GM06990 (cell line): Measurements from ENCODE around the gene CCM2.

ENCODE experiments used
- DNase-seq: peaks from one replicate; pipeline ENCODE4 v3.0.0-alpha.2; 2011; ENCODE audit not compliant: insufficient read length; ENCODE audit errors: extremely low read depth
- H3K27me3 ChIP-seq: replicated peaks from 2 replicates; pipeline ENCODE4 v1.6.0; 2011; ENCODE audit warnings: low read length; ENCODE audit not compliant: control insufficient read depth, insufficient read depth
- H3K36me3 ChIP-seq: 2 replicates; pipeline ENCODE4 v1.5.1; 2011; ENCODE audit warnings: low read length; ENCODE audit not compliant: control insufficient read depth, insufficient read depth
- H3K4me3 ChIP-seq: replicated peaks from 2 replicates; pipeline ENCODE4 v1.5.1; 2011; ENCODE audit warnings: low read depth, mild to moderate bottlenecking, control low read depth, low read length
- TF ChIP-seq, protein P1 (sequence below): IDR thresholded peaks from 2 replicates; pipeline ENCODE4 v1.5.1; 2011; ENCODE audit warnings: low read length, control low read depth, mild to moderate bottlenecking, inconsistent platforms; ENCODE audit not compliant: insufficient read depth, poor library complexity, severe bottlenecking

The CCM2 gene

DNA sequence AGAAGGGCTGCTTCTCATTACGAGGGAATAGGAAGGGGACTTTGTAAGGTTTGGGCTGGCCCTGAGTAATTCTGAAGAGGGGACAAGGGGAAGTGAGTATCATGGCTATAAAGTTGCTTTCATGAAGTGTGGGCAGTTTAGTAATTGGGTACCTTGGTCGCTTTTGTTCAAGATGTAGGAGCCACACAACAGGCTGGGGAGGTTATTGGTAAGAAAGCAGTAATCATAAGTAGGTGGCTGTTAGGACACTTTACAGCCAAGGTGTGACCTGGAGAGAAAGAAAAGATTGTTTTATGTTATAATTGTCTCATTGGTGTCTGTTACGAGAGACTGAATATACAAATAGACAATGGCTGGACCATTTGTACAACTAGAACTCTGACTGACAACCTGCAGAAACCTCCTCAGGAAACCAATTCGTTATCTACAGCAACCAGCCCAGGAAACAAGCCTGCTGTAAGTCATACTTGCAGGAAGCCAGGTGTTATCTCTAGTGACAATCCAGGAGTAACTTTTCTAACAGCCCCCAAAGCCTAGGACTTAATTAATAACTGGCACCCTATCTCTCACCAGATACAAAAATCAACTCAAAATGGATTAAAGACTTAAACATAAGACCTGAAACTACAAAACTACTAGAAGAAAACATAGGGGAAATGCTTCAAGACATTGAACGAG lies 5.0 kb upstream of the CCM2 start:
- no peak for DNase-seq
- TF ChIP-seq, protein P1, sequence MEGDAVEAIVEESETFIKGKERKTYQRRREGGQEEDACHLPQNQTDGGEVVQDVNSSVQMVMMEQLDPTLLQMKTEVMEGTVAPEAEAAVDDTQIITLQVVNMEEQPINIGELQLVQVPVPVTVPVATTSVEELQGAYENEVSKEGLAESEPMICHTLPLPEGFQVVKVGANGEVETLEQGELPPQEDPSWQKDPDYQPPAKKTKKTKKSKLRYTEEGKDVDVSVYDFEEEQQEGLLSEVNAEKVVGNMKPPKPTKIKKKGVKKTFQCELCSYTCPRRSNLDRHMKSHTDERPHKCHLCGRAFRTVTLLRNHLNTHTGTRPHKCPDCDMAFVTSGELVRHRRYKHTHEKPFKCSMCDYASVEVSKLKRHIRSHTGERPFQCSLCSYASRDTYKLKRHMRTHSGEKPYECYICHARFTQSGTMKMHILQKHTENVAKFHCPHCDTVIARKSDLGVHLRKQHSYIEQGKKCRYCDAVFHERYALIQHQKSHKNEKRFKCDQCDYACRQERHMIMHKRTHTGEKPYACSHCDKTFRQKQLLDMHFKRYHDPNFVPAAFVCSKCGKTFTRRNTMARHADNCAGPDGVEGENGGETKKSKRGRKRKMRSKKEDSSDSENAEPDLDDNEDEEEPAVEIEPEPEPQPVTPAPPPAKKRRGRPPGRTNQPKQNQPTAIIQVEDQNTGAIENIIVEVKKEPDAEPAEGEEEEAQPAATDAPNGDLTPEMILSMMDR = no peak
- Histone ChIP-seq H3K27me3 (no peaks in the 10 kb centered on the region), H3K4me3 (no peak overlapping the region; the same call in 1 of the 2 replicates), H3K36me3 (no peaks in the 10 kb centered on the region)

DNA sequence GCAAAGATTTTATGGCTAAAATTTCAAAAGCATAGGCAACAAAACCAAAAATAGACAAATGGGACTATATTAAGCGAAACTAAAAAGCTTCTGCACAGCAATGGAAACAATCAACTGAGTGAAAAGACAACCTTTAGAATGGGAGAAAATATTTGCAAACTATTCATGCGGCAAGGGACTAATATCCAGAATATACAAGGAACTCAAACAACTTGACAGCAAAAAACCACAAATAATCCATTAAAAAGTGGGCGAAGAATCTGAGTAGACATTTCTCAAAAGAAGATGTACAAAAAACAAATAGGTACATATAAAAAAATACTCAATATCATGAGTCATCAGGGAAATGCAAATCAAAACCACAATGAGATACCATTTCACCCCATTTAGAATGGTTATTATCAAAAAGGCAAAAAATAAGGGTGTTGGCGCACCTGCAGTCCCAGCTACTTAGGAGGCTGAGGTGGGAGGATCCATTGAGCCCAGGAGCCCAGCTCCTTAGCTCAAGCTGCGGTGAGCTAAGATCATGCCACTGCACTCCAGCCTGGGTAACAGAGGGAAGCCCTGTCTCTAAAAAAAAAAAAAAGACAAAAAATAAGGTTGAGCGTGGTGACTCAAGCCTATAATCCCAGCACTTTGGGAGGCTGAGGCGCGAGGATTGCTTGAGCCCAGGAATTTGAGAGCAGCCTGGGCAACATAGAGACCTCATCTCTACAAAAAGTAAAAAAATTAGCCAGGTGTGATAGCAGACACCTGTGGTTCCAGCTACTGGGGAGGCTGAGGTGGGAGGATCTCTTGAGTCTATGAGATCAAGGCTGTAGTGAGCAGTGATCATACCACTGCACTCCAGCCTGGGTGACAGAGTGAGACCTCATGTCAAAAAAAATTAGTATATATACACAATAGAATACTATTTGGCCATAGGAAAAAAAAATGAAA lies 4.2 kb upstream of the CCM2 start:
- H3K4me3 ChIP-seq = peak overlapping the region; percentile 20
- no peaks in the 10 kb centered on the region for H3K27me3 ChIP-seq
- no peaks in the 10 kb centered on the region for H3K36me3 ChIP-seq
- DNase-seq = peak; percentile 47
- TF ChIP-seq, protein P1 = no peak

DNA sequence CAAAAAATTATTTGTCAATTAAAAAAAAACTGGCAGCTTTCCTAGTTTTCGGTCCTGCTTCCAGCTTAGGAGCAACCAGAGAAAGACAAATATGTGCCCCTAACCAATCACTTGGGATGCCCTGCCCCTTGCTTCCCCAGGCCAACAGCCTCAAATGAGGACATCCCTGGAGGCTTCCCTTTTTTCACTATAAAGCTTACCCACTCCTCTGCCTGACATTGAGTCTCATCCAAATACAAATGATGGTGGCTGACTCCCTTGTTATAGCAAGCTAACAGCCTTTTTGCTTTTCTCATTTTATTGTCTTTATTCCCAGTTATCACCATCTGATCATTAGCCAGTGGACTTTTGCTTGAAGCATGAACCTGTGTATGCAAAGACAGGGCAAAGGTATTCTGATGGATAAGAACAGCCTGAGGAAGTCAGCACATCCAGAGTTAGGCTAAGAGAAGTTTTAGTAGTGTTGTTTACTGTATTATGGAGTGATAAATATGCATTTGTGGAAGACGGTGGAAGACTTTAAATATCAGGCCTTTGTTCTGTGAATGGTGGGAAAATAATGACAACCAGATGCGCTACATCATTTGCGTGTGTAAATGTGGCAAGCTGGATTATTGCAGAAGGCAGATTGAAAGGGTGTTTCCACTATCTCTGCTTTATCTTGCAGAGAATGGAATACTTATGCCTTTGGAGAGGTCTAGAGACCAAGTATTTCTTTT lies 1.7 kb upstream of the CCM2 start:
- no peak for DNase-seq
- no peaks in the 10 kb centered on the region for H3K27me3 ChIP-seq
- TF ChIP-seq, protein P1 = no peak
- no peaks in the 10 kb centered on the region for H3K36me3 ChIP-seq
- H3K4me3 ChIP-seq = peak overlapping the region; percentile 80

DNA sequence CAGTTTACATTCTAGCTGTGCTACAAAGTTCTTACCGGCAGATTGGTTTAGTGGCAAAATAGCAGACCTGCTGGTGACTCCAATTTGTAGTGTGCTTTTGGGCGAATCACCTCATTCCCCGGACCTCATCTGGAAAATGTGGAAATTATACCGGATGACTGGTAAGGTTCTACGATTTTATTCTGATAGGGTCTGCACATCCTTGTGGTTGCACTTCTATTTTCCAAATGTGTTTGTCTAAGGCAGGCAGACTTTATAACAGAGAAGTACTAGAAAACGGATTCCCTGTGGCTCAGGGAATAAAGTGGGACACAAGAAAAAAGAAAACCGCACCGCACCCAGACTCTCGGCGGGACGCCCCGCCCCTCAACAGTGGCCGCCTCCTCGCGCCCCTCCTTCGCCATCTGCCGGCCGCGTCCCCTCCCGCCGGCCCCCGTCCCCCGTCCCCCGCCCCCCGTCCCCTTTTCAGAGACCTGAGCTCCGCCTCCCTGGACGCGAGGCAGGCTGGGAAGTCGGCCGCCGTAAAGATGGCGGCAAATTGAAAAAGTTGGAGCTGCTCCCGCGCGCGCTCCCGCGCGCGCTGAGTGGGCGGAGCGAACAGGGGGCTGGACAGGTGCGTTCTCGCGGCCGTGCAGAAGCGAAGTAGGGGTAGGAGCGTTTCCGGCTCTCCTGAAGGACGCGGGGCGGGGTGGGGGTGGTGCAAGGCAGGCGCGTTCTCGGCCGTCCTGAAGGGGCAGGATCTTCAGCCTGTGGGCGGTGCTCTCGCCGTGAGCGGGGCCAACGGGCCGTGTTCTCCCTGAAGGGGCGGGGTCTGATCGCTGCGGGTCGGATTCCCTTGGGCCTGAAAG lies 532 bp upstream of the CCM2 start:
- no peaks in the 10 kb centered on the region for H3K36me3 ChIP-seq
- H3K27me3 ChIP-seq = no peaks in the 10 kb centered on the region
- H3K4me3 ChIP-seq = peak overlapping the region; percentile 80
- TF ChIP-seq, protein P1 = no peak
- DNase-seq = peak; percentile 100

DNA sequence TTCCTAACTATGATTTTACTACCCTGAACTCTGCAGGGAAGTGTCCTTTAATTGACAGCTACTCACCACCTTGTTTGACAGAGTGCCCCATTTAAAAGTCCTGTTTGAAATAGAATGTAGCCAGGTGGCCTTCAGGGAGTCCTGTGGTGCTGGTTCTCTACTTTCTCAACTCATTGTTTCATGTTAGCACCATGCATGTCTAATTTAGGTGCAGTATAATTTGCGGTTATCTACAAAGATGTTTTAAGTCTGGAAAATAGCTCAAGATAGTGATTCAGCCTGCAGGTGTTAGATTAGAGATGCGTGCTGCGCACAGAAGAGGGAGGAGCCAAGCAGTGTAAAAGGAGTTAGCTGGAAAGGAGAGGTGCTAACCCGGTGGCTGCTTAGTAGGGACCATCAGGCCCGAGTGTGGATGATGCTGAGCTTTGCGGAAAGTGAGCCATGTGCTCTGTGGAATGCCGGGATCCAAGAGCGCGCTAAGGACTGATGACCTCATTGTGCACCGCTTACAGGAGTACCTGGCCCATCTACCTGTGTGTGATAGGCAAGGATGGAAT lies 1.2 kb downstream of the CCM2 start:
- H3K4me3 ChIP-seq = peak overlapping the region; percentile 94
- TF ChIP-seq, protein P1 = no peak
- H3K27me3 ChIP-seq = no peaks in the 10 kb centered on the region
- DNase-seq = peak; percentile 67
- H3K36me3 ChIP-seq = peaks cover 1% of the 10 kb centered on the region
